Measurements from ENCODE around the gene PIK3R2.

Gene PIK3R2

DNA sequence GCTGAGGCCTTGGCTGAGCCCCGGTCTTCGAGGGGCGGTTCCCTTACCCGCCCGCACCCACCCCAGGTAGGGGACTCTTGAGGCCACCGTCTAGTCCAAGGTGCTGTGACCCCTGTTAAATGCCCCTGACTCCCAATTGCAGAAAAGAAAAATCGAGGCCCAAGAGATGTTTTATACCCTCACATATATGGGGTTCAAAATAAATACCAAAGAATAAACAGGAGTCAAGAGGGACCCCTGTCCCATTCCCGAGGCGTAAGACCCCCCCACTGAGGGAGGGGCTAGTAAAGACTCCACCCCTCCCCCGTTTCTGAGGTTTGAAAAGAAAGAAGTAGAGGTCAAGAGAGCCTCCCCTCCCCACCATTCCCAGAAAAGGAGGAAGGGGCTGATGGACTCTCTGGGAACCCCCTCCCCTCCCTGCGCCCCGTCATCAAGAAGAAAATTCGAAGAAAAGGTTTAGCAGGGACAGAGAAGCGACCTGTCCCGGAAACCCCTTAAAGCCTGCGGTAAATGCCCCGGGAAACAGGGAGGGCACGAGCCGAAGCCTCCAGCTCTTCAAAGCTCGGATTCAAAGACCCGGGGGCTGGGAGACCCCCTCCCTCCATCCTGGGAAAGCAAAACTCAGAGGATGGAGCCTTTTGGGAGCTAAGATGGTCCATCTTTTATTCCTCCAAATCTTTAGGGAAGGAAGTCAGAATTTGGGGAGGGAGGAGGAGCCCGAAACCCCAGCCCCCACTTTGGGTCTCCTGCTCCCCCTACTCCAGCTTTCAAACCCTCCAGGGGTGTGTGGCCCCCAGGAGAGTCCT lies 51.6 kb downstream of the PIK3R2 start:
- TF ChIP-seq SIN3A (IDR thresholded peaks at IDR 0.05; ENCODE audit: borderline replicate concordance, insufficient read depth, low read length) (no peak), FOXP2 (optimal IDR thresholded peaks at IDR 0.05; ENCODE audit: borderline replicate concordance, extremely low read depth, extremely low read length, insufficient read depth) (no peak), POLR2AphosphoS5 (IDR thresholded peaks at IDR 0.05; ENCODE audit: low read depth, low read length) (no peak)
- TF ChIP-seq, protein P1, sequence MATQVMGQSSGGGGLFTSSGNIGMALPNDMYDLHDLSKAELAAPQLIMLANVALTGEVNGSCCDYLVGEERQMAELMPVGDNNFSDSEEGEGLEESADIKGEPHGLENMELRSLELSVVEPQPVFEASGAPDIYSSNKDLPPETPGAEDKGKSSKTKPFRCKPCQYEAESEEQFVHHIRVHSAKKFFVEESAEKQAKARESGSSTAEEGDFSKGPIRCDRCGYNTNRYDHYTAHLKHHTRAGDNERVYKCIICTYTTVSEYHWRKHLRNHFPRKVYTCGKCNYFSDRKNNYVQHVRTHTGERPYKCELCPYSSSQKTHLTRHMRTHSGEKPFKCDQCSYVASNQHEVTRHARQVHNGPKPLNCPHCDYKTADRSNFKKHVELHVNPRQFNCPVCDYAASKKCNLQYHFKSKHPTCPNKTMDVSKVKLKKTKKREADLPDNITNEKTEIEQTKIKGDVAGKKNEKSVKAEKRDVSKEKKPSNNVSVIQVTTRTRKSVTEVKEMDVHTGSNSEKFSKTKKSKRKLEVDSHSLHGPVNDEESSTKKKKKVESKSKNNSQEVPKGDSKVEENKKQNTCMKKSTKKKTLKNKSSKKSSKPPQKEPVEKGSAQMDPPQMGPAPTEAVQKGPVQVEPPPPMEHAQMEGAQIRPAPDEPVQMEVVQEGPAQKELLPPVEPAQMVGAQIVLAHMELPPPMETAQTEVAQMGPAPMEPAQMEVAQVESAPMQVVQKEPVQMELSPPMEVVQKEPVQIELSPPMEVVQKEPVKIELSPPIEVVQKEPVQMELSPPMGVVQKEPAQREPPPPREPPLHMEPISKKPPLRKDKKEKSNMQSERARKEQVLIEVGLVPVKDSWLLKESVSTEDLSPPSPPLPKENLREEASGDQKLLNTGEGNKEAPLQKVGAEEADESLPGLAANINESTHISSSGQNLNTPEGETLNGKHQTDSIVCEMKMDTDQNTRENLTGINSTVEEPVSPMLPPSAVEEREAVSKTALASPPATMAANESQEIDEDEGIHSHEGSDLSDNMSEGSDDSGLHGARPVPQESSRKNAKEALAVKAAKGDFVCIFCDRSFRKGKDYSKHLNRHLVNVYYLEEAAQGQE (IDR thresholded peaks at IDR 0.05; ENCODE audit: insufficient read depth in 1 of 2, low read depth in 2 of 2, low read length in 2 of 2): no peak

GRCh38 chr19:18205200-18205892 lies 52.4 kb downstream of the PIK3R2 start:
- TF ChIP-seq SIN3A (IDR thresholded peaks at IDR 0.05; ENCODE audit: borderline replicate concordance, insufficient read depth, low read length) (0 out of 2 replicates have a peak, but pooled peaks have one; percentile 47), FOXP2 (optimal IDR thresholded peaks at IDR 0.05; ENCODE audit: borderline replicate concordance, extremely low read depth, extremely low read length, insufficient read depth) (no peak)

DNA sequence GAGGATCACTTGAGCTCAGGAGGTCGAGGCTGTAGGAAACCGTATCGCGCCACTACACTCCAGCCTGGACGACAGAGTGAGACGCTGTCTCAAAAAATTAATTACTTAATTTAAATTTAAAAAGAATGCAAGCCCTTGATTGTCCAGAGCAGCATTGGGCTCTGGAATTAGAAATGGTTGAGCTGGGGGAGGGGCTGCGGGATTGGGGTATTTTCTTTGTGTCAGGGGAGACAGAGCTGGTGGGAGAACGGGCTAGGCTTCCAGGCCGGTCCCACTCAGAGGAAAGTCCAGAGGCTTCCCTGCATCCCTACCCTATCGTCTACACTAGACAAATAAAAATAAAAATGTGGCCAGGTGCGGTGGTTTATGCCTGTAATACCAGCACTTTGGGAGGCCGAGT lies 53.1 kb downstream of the PIK3R2 start:
- TF ChIP-seq POLR2AphosphoS5 (IDR thresholded peaks at IDR 0.05; ENCODE audit: low read depth, low read length) (no peak), FOXP2 (optimal IDR thresholded peaks at IDR 0.05; ENCODE audit: borderline replicate concordance, extremely low read depth, extremely low read length, insufficient read depth) (no peak), TAF1 (IDR thresholded peaks at IDR 0.05; ENCODE audit: borderline replicate concordance, insufficient read depth, low read length) (no peak), SIN3A (IDR thresholded peaks at IDR 0.05; ENCODE audit: borderline replicate concordance, insufficient read depth, low read length) (no peak)
- TF ChIP-seq, protein P1 (IDR thresholded peaks at IDR 0.05; ENCODE audit: insufficient read depth in 1 of 2, low read depth in 2 of 2, low read length in 2 of 2): no peak

GRCh38 chr19:18208098-18208951 lies 55.4 kb downstream of the PIK3R2 start:
- TF ChIP-seq TAF1 (IDR thresholded peaks at IDR 0.05; ENCODE audit: borderline replicate concordance, insufficient read depth, low read length) (no peak), SIN3A (IDR thresholded peaks at IDR 0.05; ENCODE audit: borderline replicate concordance, insufficient read depth, low read length) (no peak), FOXP2 (optimal IDR thresholded peaks at IDR 0.05; ENCODE audit: borderline replicate concordance, extremely low read depth, extremely low read length, insufficient read depth) (no peak), POLR2AphosphoS5 (IDR thresholded peaks at IDR 0.05; ENCODE audit: low read depth, low read length) (no peak)
- TF ChIP-seq, protein P1 (IDR thresholded peaks at IDR 0.05; ENCODE audit: insufficient read depth in 1 of 2, low read depth in 2 of 2, low read length in 2 of 2): no peak

- TF ChIP-seq TAF1 (IDR thresholded peaks at IDR 0.05; ENCODE audit: borderline replicate concordance, insufficient read depth, low read length): no peak
- no peak for TF ChIP-seq POLR2AphosphoS5 (IDR thresholded peaks at IDR 0.05; ENCODE audit: low read depth, low read length)
- TF ChIP-seq SIN3A (IDR thresholded peaks at IDR 0.05; ENCODE audit: borderline replicate concordance, insufficient read depth, low read length): no peak
- no peak for TF ChIP-seq FOXP2 (optimal IDR thresholded peaks at IDR 0.05; ENCODE audit: borderline replicate concordance, extremely low read depth, extremely low read length, insufficient read depth)
- TF ChIP-seq, protein P1 (IDR thresholded peaks at IDR 0.05; ENCODE audit: insufficient read depth in 1 of 2, low read depth in 2 of 2, low read length in 2 of 2): no peak
Measured at GRCh38 chr19:18211683-18212082, 58.7 kb downstream of the PIK3R2 start.
